Parathyroid adenoma (tissue), 2 donors: ENCODE measurements around the gene WBP1L.

ENCODE experiments used
- H2AFZ ChIP-seq: fragments of 300-600 bp; sonication (generic); one replicate; pipeline ENCODE4 v1.7.0; 2017; ENCODE audit warnings: antibody characterized with exemption, mild to moderate bottlenecking
- H3K27ac ChIP-seq: fragments of 300-600 bp; sonication (generic); one replicate; pipeline ENCODE4 v1.7.0; 2017
- H3K27me3 ChIP-seq: fragments of 300-600 bp; sonication (generic); one replicate; pipeline ENCODE4 v1.7.0; 2017; ENCODE audit warnings: low read length; ENCODE audit not compliant: control insufficient read depth, insufficient read depth
- H3K36me3 ChIP-seq: fragments of 300-600 bp; sonication (generic); one replicate; pipeline ENCODE4 v1.7.0; 2017; ENCODE audit warnings: low read length; ENCODE audit not compliant: control insufficient read depth, insufficient read depth
- H3K4me1 ChIP-seq: fragments of 300-600 bp; sonication (generic); one replicate; pipeline ENCODE4 v1.7.0; 2017; ENCODE audit warnings: control low read depth
- H3K4me2 ChIP-seq: fragments of 300-600 bp; sonication (generic); one replicate; pipeline ENCODE4 v1.7.0; 2017; ENCODE audit warnings: low read length
- H3K4me3 ChIP-seq: fragments of 300-600 bp; sonication (generic); one replicate; pipeline ENCODE4 v1.7.0; 2017; ENCODE audit warnings: low read depth, low read length
- H3K79me2 ChIP-seq: fragments of 300-600 bp; sonication (generic); one replicate; pipeline ENCODE4 v1.7.0; 2017; ENCODE audit warnings: control low read depth
- H3K9ac ChIP-seq: fragments of 300-600 bp; sonication (generic); one replicate; pipeline ENCODE4 v1.7.0; 2017; ENCODE audit warnings: mild to moderate bottlenecking
- H3K9me3 ChIP-seq: fragments of 300-600 bp; sonication (generic); one replicate; pipeline ENCODE4 v1.7.0; 2017; ENCODE audit warnings: low read length; ENCODE audit not compliant: control insufficient read depth
- CTCF ChIP-seq: fragments of 300-600 bp; sonication (generic); IDR thresholded peaks from one replicate; pipeline ENCODE4 v1.7.0; 2017; ENCODE audit warnings: antibody characterized with exemption, mild to moderate bottlenecking
- donor health status: primary hyperparathyroidism.

WBP1L gene

GRCh38 chr10:102743078-102743587 lies 615 bp upstream of the WBP1L start:
- no peaks in the 10 kb centered on the region for H3K27me3 ChIP-seq
- H3K27ac ChIP-seq = no peak overlapping the region
- no peak for TF ChIP-seq CTCF

GRCh38 chr10:102744374-102745051 lies 765 bp downstream of the WBP1L start:
- Histone ChIP-seq H3K36me3 (no peaks in the 10 kb centered on the region), H2AFZ (peak overlapping the region; percentile 17), H3K9me3 (no peaks in the 10 kb centered on the region), H3K4me2 (peak overlapping the region; percentile 77), H3K79me2 (peaks cover 39% of the 10 kb centered on the region), H3K27me3 (no peaks in the 10 kb centered on the region), H3K27ac (peak overlapping the region; percentile 86), H3K9ac (peak overlapping the region; percentile 81), H3K4me1 (peaks cover 10% of the 10 kb centered on the region), H3K4me3 (peak overlapping the region; percentile 99)
- TF ChIP-seq CTCF = no peak

More at GRCh38 chr10:102743078-102743587, 615 bp upstream of the WBP1L start:
- H3K4me3 ChIP-seq = peak overlapping the region; percentile 99
- H3K79me2 ChIP-seq = peaks cover 33% of the 10 kb centered on the region
- peaks cover 10% of the 10 kb centered on the region for H3K4me1 ChIP-seq
- H3K36me3 ChIP-seq = no peaks in the 10 kb centered on the region
- peak overlapping the region; percentile 78 for H2AFZ ChIP-seq
- no peak overlapping the region for H3K9ac ChIP-seq
- no peaks in the 10 kb centered on the region for H3K9me3 ChIP-seq
- peak overlapping the region; percentile 48 for H3K4me2 ChIP-seq

- peaks cover 43% of the 10 kb centered on the region for H3K79me2 ChIP-seq
- TF ChIP-seq CTCF = no peak
- H3K27ac ChIP-seq = peak overlapping the region; percentile 86
- H3K4me1 ChIP-seq = peaks cover 10% of the 10 kb centered on the region
- no peaks in the 10 kb centered on the region for H3K36me3 ChIP-seq
- H3K9me3 ChIP-seq = no peaks in the 10 kb centered on the region
- H3K4me3 ChIP-seq = peak overlapping the region; percentile 99
- H3K27me3 ChIP-seq = no peaks in the 10 kb centered on the region
- peak overlapping the region; percentile 77 for H3K4me2 ChIP-seq
- no peak overlapping the region for H2AFZ ChIP-seq
- no peak overlapping the region for H3K9ac ChIP-seq
Observed at GRCh38 chr10:102745157-102745556, 1.4 kb downstream of the WBP1L start.

GRCh38 chr10:102752266-102752930 lies 8.7 kb downstream of the WBP1L start:
- no peak for TF ChIP-seq CTCF

More at GRCh38 chr10:102752266-102752930, 8.7 kb downstream of the WBP1L start:
- H3K4me3 ChIP-seq = no peak overlapping the region
- H3K9ac ChIP-seq = no peak overlapping the region
- peak overlapping the region; percentile 53 for H3K27ac ChIP-seq
- H3K36me3 ChIP-seq = no peaks in the 10 kb centered on the region
- peaks cover 24% of the 10 kb centered on the region for H3K4me1 ChIP-seq
- peaks cover 69% of the 10 kb centered on the region for H3K79me2 ChIP-seq
- H3K27me3 ChIP-seq = no peaks in the 10 kb centered on the region
- no peak overlapping the region for H2AFZ ChIP-seq
- H3K9me3 ChIP-seq = no peaks in the 10 kb centered on the region
- H3K4me2 ChIP-seq = peak overlapping the region; percentile 9
